BJ (cell line): ENCODE measurements around the gene TMEM91. TPM values are rescaled to one million over a fixed set of nuclear protein-coding genes. Genes with fewer than 3 reads are reported as not detected.

Source experiments
- CTCF ChIA-PET: fragments of 350-600 bp; formaldehyde crosslinking; extraction: SDS; loops from one replicate; lab custom pipeline; 2021; ENCODE audit warnings: antibody characterized with exemption, inconsistent platforms; lab: Yijun Ruan, JAX
- POLR2A ChIA-PET: fragments of 300-600 bp; sonication (Branson Sonifier 250); formaldehyde crosslinking; extraction: SDS; loops from one replicate; lab custom pipeline; 2021; ENCODE audit warnings: antibody characterized with exemption; lab: Charles Lee
- DNase-seq: peaks from one replicate; pipeline ENCODE4 v3.0.0-alpha.2; 2011; ENCODE audit warnings: low read depth
- H3K27me3 ChIP-seq: 2 replicates; pipeline ENCODE4 v1.6.0; 2011; ENCODE audit warnings: low read length; ENCODE audit not compliant: control insufficient read depth, insufficient read depth
- H3K36me3 ChIP-seq: 2 replicates; pipeline ENCODE4 v1.5.1; 2011; ENCODE audit warnings: low read length; ENCODE audit not compliant: control insufficient read depth, insufficient read depth
- H3K4me3 ChIP-seq: 2 replicates; pipeline ENCODE4 v1.5.1; 2011; ENCODE audit warnings: low read depth, mild to moderate bottlenecking, control low read depth, low read length
- CTCF ChIP-seq: IDR thresholded peaks from 2 replicates; pipeline ENCODE4 v1.5.1; 2011; ENCODE audit warnings: low read depth, mild to moderate bottlenecking, control low read depth, inconsistent platforms, low read length, moderate library complexity; ENCODE audit not compliant: insufficient read depth
- polyA plus RNA-seq: library from polyadenylated mRNA; depleted of rRNA; stranded (reverse); fragments of >200 nt; gene quantifications from 2 replicates; pipeline ENCODE4 v1.2.3, GENCODE V29; 2011; rRNA removed

The TMEM91 gene
- polyA plus RNA-seq, 1 experiment, result 5.1 TPM

- no peak for TF ChIP-seq CTCF
- no peak for DNase-seq
- Histone ChIP-seq H3K4me3 (no peak overlapping the region), H3K27me3 (no peaks in the 10 kb centered on the region), H3K36me3 (peaks cover 16% of the 10 kb centered on the region)
- POLR2A ChIA-PET, result no interaction called here
- CTCF ChIA-PET, result interaction anchor here (1.1 to 2.1 kb wide), 4 partner anchors 109 to 229 kb away, joined by 3 to 7 read pairs (median 4); no protein-coding TSS in a partner anchor
These were observed 54.6 kb downstream of the TMEM91 start for GRCh38 chr19:41430922-41431321.

- CTCF ChIA-PET, result interaction anchor here (1.1 to 2.1 kb wide), 4 partner anchors 110 to 229 kb away, joined by 3 to 7 read pairs (median 4); no protein-coding TSS in a partner anchor
These were observed 55.4 kb downstream of the TMEM91 start for GRCh38 chr19:41431426-41432386.

GRCh38 chr19:41433171-41433570, 56.8 kb downstream of the TMEM91 start:
- Histone ChIP-seq H3K36me3 (peaks cover 14% of the 10 kb centered on the region), H3K27me3 (no peaks in the 10 kb centered on the region), H3K4me3 (no peak overlapping the region)
- CTCF ChIA-PET, result interaction anchor here (0.9 to 1.0 kb wide), 2 partner anchors 16 to 113 kb away, joined by 3 to 6 read pairs; no protein-coding TSS in a partner anchor
- TF ChIP-seq CTCF, result no peak
- POLR2A ChIA-PET, result no interaction called here
- DNase-seq, result no peak

More at GRCh38 chr19:41431426-41432386, 55.4 kb downstream of the TMEM91 start:
- peaks cover 14% of the 10 kb centered on the region for H3K36me3 ChIP-seq
- H3K4me3 ChIP-seq, result no peak overlapping the region
- POLR2A ChIA-PET, result no interaction called here
- peak; percentile 44 for TF ChIP-seq CTCF
- no peak for DNase-seq
- no peaks in the 10 kb centered on the region for H3K27me3 ChIP-seq

Other genes with a start within 250 kb of the TMEM91 start
- 0.27 and 0.53 TPM in 2 replicates for gene CYP2S1, start 183.3 kb upstream of the TMEM91 start, polyA plus RNA-seq
- 190 and 260 TPM in 2 replicates for gene AXL, start 157.3 kb upstream of the TMEM91 start, polyA plus RNA-seq
- 35.4 and 37.9 TPM in 2 replicates for gene HNRNPUL1, start 112.2 kb upstream of the TMEM91 start, polyA plus RNA-seq
- gene CCDC97, start 66.4 kb upstream of the TMEM91 start, polyA plus RNA-seq, result 7.2 and 10.3 TPM in 2 replicates
- 7.3 and 11.2 TPM in 2 replicates for gene TGFB1, start 22.6 kb upstream of the TMEM91 start, polyA plus RNA-seq
- gene B9D2, start 12.4 kb upstream of the TMEM91 start, polyA plus RNA-seq, result 6.6 and 10.9 TPM in 2 replicates
- gene EXOSC5, start 20.8 kb downstream of the TMEM91 start, polyA plus RNA-seq, result 16.5 and 24.7 TPM in 2 replicates
- 15.1 and 24.2 TPM in 2 replicates for gene BCKDHA, start 21.3 kb downstream of the TMEM91 start, polyA plus RNA-seq
- gene B3GNT8, start 50.8 kb downstream of the TMEM91 start, polyA plus RNA-seq, result 0.36 and 0.40 TPM in 2 replicates
- 54.0 and 82.4 TPM in 2 replicates for gene DMAC2, start 63.4 kb downstream of the TMEM91 start, polyA plus RNA-seq
- gene ERICH4, start 66.6 kb downstream of the TMEM91 start, polyA plus RNA-seq, result not detected in 2 replicates
- not detected in 2 replicates for gene CEACAM21, start 199.6 kb downstream of the TMEM91 start, polyA plus RNA-seq